Neutrophil (primary cell): Measurements from ENCODE around the gene BAHCC1.

Experiments
- H3K27ac ChIP-seq: fragments of 200-600 bp; sonication (generic); 2 replicates; pipeline ENCODE4 v1.5.1; 2016; ENCODE audit warnings: mild to moderate bottlenecking, moderate library complexity
- H3K27me3 ChIP-seq: fragments of 200-600 bp; sonication (generic); 2 replicates; pipeline ENCODE4 v1.6.0; 2016; ENCODE audit warnings: mild to moderate bottlenecking
- H3K36me3 ChIP-seq: fragments of 200-600 bp; sonication (generic); 2 replicates; pipeline ENCODE4 v1.5.1; 2017
- H3K4me1 ChIP-seq, 2 experiments: fragments of 200-600 bp in 1 of 2; sonication (generic) in 1 of 2; 1 replicate in 1 of 2; 2 replicates in 1 of 2; pipeline versions ENCODE4 v1.5.1 to v1.6.1; 2013 to 2016; ENCODE audit warnings: low read depth in 1 of 2, low read length in 1 of 2, mild to moderate bottlenecking in 1 of 2, moderate library complexity in 1 of 2; ENCODE audit not compliant: control insufficient read depth in 1 of 2, insufficient read depth in 1 of 2
- H3K4me3 ChIP-seq, 2 experiments: fragments of 200-600 bp in 1 of 2; sonication (generic) in 1 of 2; 1 replicate in 1 of 2; 2 replicates in 1 of 2; pipeline ENCODE4 v1.5.1; 2013 to 2016; ENCODE audit warnings: low read depth in 1 of 2, low read length in 1 of 2, mild to moderate bottlenecking in 1 of 2, moderate library complexity in 1 of 2
- H3K9me3 ChIP-seq: fragments of 200-600 bp; sonication (generic); 2 replicates; pipeline ENCODE4 v1.5.1; 2016
- CTCF ChIP-seq: fragments of 200-600 bp; sonication (generic); IDR thresholded peaks from 2 replicates; pipeline ENCODE4 v1.5.1; 2016; ENCODE audit warnings: antibody characterized with exemption

The BAHCC1 gene

GRCh38 chr17:81440511-81441244 is 45.4 kb downstream of the BAHCC1 start:
- H3K36me3 ChIP-seq: no peaks in the 10 kb centered on the region
- H3K27me3 ChIP-seq: peaks cover 21% of the 10 kb centered on the region
- no peak for TF ChIP-seq CTCF

GRCh38 chr17:81442791-81443190 is 47.5 kb downstream of the BAHCC1 start:
- no peak overlapping the region for H3K4me3 ChIP-seq
- peaks cover 0 to 6% of the 10 kb centered on the region in 2 experiments for H3K4me1 ChIP-seq
- H3K27ac ChIP-seq: no peak overlapping the region
- no peaks in the 10 kb centered on the region for H3K9me3 ChIP-seq
- H3K27me3 ChIP-seq: peaks cover 21% of the 10 kb centered on the region
- H3K36me3 ChIP-seq: no peaks in the 10 kb centered on the region
- no peak for TF ChIP-seq CTCF

More at GRCh38 chr17:81440511-81441244, 45.4 kb downstream of the BAHCC1 start:
- no peak overlapping the region for H3K27ac ChIP-seq
- no peaks in the 10 kb centered on the region for H3K9me3 ChIP-seq
- H3K4me1 ChIP-seq: peaks cover 0 to 6% of the 10 kb centered on the region in 2 experiments
- no peak overlapping the region for H3K4me3 ChIP-seq

DNA sequence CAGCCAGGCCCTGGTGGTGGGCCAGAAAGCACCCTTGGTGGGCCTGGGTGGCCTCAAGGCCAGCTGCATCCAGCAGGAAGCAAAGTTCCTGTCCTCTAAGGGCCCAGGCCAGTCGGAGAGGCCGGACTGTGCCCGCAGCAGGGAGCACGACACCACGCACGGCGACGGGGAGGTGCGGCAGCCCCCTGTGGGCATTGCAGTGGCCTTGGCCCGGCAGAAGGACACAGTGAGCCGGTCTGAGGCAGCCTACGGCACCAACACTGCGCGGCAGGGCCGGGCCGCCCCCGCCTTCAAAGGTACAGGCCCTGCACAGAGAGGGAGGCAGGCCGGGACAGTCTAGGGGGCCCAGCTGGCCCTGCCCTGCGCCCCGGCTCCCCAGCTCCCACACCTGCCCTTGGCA is 48.0 kb downstream of the BAHCC1 start:
- no peaks in the 10 kb centered on the region for H3K36me3 ChIP-seq
- no peaks in the 10 kb centered on the region for H3K9me3 ChIP-seq
- H3K4me3 ChIP-seq: no peak overlapping the region
- H3K27ac ChIP-seq: no peak overlapping the region
- H3K4me1 ChIP-seq: peaks cover 0 to 6% of the 10 kb centered on the region in 2 experiments
- no peak for TF ChIP-seq CTCF
- peaks cover 19% of the 10 kb centered on the region for H3K27me3 ChIP-seq

DNA sequence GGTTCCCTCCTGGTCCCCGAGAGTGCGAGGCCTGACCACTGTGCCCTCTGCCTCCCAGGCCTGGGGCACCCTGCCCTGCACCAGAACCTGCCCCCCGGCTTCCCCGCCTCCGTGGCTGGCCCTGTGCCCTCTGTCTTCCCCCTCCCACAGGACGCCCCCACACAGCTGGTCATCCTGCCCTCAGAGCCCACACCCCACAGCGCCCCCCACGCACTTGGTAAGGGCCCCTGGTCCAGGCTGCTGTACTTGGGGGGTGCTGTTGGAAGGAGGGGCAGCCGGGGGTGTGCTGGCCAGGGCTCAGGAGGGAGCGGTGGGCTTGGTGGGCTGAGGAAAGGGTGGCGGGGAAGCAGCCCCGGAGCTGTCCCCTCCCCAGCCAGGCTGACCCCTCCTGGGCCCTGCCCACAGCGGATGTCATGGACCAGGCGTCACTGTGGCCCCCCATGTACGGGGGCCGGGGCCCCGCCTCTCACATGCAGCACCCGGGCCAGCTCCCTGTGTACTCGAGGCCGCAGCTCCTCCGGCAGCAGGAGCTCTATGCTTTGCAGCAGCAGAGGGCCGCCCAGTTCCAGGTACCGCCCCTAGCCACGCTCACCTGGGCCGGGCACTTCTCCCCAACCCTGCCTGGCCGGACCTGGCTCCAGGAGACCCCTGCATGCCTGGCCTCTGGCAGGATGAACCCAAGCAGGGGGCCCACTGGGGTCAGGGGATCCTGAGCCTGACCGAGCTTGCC is 49.5 kb downstream of the BAHCC1 start:
- TF ChIP-seq CTCF: no peak
- Histone ChIP-seq H3K27me3 (peaks cover 4% of the 10 kb centered on the region), H3K36me3 (no peaks in the 10 kb centered on the region), H3K4me1 (peaks cover 7 to 13% of the 10 kb centered on the region in 2 experiments), H3K4me3 (no peak overlapping the region), H3K27ac (no peak overlapping the region), H3K9me3 (no peaks in the 10 kb centered on the region)

DNA sequence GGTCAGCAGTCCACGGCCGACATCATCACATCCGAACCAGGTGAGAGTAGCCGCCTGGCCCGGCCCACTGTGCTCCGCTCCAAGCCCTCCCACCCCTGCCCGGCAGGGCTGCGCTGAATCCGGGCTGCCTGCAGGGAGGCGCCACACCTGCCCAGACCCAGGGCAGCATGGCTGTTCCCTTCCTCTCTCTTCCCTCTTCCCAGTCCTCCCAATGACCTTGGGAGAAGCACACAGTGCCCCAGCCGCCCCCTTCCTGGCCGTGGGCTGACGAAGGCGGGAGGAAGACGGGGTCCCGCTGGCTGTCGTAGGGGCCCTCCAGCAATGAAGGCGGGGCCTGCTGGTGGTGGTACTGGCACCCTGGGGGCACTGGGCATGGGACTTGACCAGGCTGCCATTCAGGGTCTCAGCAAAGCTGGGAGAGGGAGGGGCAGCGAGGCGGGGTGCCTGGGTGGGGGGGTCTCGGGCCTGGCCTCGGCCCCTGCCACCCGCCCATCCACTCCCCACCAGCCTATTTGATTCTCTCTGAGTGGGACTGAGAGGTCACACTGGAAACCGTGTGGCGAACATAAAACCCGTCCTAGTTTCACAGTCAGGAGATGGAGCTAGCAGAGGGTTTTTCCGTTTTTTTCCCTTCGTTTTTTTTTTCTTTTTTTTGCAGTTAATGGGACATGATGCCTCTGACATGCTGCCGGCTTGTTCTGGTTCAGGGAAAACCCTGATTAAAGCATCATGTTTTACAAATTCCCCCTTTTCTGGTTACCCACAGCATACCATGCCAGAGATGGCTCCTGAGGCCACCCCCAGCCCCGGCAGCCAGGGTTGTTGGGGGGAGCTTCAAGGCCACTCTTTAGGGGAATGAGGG is 50.6 kb downstream of the BAHCC1 start:
- no peaks in the 10 kb centered on the region for H3K9me3 ChIP-seq
- no peaks in the 10 kb centered on the region for H3K36me3 ChIP-seq
- no peak for TF ChIP-seq CTCF

More for the DNA sequence above, 50.6 kb downstream of the BAHCC1 start:
- Histone ChIP-seq H3K27ac (no peak overlapping the region), H3K4me3 (no peak overlapping the region), H3K4me1 (peaks cover 7 to 14% of the 10 kb centered on the region in 2 experiments), H3K27me3 (no peaks in the 10 kb centered on the region)
